NAMALWA (cell line): ENCODE results near the gene IRX5.

ENCODE experiments used
- DNase-seq: peaks from one replicate; pipeline ENCODE4 v3.0.0-alpha.2; 2015; ENCODE audit warnings: low spot score

Gene IRX5

GRCh38 chr16:54930005-54930868 lies at the start of gene IRX5:
Gene IRX5, plus strand, starts transcription at chr16:54930865. Its CDS starts 334 bp downstream, at chr16:54931199.
- DNase-seq, result peak; percentile 67

GRCh38 chr16:54882556-54882955 lies 48.1 kb upstream of the IRX5 start:
- no peak for DNase-seq

DNA sequence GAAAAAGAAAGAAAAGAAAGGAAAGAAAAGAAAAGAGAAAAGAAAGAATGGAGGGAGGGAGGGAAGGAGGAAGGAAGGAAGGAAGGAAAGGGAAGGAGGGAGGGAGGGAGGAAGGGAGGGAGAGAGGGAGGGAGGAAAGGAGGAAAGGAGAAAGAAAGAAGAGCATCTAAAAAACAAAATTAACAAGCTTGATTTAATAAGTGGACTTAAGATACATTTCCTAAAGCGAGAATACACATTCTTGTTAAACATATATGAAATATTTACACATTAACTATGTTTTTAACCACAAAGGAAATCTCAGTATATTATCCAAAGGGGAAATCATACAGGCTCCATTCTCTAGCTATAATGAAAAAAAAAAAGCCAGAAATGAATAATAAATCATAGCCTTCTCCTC lies 47.3 kb upstream of the IRX5 start:
- DNase-seq, result no peak

DNA sequence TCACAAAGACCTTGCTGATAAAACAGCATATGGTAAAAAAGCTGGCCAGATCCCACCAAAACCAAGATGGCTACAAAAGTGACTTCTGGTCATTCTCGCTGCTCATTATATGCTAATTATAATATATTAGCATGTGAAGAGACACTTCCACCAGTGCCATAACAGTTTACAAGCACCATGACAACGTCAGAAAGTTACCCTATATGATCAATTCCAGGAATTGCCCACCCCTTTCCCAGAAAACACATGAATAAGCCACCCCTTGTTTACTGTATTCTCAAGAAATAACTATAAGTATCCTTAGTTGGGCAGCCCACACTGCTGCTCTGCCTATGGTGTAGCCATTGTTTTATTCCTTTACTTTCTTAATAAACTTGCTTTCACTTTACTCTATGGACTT lies 44.6 kb upstream of the IRX5 start:
- no peak for DNase-seq

DNA sequence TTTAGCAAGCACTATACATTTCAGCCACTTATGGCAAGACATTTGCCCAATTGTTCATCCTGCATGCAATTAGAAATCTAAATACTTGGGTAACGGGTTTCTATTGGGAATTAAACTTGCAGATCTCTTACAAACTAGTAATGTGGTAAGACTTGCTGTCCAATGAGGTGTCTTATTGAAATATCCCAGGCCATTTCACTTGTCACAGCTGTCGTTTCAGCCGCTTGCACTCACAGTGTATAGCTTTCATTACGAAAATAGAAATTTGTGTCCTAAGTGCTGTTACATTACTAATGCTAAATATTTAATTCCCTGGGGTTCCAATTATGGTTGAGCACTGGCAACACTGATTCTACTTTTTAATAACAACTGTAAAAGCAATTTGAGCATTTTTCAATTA lies 40.3 kb upstream of the IRX5 start:
- no peak for DNase-seq

DNA sequence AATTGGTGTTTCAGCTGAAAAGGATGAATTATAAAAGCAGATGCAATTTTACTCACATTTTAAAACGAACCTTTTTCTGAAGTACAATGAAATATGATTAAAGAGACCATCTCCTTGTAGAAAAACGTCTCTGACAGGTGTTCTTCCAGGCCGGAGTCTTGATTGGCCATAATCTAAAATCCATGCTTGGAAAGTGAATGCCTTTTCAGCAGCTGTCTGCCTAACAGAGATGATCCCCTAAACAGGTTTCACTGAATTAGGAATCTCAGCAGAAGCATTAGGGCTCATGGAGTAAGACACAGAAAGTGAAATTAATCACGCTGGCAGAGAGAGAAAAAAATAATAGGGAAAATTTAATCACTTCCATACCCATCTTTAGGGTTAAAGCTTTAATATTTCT lies 39.3 kb upstream of the IRX5 start:
- no peak for DNase-seq

- DNase-seq, result no peak
Observed at GRCh38 chr16:54892981-54893380, 37.7 kb upstream of the IRX5 start.

- peak; percentile 54 for DNase-seq
Observed at GRCh38 chr16:54897930-54898329, 32.7 kb upstream of the IRX5 start.

- no peak for DNase-seq
Observed at GRCh38 chr16:54901606-54902005, 29.1 kb upstream of the IRX5 start.

DNA sequence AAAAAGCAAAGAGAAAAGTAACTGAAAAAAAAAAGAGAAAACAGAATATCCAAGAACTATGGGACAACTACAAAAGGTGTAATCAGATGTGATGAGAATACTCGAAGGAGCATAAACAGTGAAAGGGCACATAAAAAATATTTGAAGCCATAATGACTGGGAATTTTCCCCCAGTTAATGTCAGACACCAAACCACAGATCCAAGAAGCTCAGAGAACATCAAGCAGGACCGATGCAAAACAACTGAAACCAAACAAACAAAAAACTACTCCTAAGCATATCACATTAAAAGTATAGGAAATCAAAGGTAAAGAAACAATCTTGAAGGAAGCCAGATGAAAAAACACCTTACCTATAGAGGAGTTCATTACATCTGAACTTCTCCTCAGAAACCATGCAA lies 27.6 kb upstream of the IRX5 start:
- DNase-seq, result no peak

DNA sequence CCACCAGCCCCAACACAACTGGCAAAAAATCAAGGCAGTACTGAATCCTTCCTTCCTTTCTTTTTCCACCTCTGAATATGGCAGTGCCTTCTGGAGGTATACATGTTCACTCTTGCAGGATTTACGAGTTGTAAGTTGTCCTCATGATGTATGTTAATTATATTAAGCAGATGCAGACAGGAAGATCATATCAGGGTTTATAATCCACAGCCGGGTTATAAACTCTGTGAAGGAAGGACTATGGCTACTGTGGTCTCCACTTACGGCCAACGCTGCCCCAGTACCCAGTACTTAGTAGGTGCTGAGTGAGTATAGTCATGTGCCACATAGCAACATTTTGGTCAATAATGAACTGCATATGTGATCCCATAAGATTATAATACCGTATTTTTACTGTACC lies 19.6 kb upstream of the IRX5 start:
- no peak for DNase-seq

GRCh38 chr16:54912720-54913119 lies 17.9 kb upstream of the IRX5 start:
- DNase-seq, result no peak

DNA sequence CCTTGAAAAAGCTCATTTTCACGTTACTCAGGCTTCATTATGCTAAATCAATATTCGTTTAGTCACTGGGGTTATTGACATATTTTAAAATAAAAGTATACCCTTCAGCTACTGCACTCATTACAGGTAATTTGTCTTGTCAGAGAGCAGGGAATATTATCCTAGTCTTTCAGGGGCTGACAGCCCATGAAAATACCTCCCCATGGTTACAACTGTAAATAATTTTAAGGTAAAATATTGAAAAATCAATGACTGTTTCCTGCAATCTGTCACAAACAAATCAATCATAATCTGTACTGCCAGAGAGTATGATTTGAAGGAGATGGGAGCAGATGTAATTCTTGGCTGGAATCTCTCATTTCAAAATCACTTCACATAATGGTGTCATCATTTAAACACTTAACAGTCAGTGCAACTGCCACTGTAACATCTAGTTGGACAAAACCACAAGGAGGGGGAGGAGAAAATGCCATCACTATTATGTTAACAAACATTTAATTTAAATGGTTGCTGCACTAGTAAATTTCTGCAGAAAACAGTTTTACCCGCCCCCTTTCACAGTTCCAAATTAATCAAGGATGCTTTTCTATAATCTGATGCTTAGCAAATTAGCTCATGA lies 9.3 kb upstream of the IRX5 start:
- DNase-seq, result no peak

DNA sequence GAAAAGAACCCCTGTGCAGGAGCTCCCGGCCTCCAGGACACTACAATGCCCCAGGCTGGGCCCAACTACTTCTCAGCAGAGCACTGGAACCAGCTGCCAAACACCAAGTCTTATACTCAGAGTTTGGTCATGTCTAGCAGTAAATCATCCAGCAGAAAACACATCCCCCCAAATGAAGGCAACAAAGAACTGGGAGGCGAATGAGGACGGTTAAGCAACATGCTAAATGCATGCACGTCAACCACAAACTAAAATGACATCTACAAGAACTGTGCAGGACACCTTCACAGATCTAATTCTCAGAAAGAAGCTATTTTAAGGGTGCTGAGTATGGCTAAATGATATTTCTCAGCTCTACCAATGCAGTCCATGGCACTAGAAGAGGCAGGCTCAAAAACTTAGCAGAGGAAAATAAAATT lies 7.6 kb upstream of the IRX5 start:
- no peak for DNase-seq

- no peak for DNase-seq
Observed at GRCh38 chr16:54923988-54924387, 6.7 kb upstream of the IRX5 start.

DNA sequence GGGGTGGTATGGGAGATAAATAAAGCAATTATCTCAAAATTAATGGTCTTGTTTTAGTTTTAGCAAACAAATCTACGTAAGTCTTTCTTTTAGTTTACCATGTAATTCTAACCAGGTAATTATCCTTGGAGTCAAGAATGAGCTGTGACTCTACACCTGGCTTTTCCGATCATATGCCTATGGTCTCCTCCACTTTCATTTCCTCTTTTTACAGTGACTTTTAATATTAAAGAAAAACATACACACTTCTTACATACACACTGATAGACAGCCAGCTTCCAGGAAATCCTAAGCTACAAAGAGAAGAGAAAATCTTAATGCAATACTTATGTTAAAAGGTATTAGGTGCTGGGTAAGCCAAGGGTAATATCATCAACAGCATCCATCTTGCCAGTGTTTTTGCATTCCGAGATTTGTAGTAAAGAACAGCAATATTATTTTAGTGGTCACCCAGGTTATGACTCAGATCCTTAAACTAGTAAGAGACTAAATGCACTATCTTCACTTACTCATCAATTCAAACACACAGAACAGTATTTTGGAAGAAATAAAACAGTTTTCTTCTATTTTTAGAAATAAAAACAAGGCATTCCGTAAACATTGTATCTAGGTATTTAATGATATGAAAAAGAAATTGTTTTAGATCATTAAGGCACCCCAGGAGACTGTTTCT lies 4.4 kb upstream of the IRX5 start:
- DNase-seq, result peak; percentile 63

DNA sequence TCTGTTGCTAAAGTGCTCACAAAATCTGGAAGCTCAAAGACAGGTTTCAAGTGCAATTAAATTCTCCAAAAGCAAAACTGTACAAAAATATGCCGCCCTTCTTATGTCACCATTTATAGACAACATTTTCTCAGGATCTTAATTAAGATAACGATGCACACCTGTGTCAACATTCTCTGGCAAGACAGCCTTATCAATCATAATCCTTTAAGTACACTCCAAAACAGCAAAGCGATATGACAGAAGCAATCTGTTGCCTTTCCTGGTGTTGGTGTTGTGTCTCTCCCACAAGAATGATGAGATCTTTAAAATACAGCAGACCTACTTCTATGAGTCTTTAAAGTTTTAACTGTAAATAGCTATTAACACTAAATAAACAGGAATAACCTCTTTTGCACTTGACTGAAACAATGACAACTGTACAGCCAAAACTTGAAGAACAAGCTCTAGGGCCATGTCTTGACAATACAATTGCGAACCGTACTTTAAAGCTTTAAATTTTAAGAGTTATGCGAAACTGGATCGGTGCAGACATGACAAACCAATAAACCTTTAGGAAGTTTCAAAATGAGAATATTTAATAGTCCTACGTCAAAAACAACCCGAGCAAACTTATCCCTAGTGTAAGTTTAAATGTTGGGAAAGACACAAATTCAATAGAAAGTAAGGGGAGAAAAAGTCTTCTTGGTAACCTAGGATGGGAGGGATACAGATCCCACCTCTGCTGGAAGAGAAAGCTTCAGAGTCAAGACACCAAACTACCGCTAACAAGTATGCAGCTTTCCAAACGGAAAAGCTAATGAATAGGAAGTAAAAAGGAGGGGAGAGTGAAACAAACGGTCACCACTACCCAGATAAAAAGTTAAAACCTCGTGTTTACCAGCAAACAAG lies 3.3 kb upstream of the IRX5 start:
- peak; percentile 32 for DNase-seq

- DNase-seq, result peak; percentile 69
Observed at GRCh38 chr16:54928016-54928356, 2.7 kb upstream of the IRX5 start.

DNA sequence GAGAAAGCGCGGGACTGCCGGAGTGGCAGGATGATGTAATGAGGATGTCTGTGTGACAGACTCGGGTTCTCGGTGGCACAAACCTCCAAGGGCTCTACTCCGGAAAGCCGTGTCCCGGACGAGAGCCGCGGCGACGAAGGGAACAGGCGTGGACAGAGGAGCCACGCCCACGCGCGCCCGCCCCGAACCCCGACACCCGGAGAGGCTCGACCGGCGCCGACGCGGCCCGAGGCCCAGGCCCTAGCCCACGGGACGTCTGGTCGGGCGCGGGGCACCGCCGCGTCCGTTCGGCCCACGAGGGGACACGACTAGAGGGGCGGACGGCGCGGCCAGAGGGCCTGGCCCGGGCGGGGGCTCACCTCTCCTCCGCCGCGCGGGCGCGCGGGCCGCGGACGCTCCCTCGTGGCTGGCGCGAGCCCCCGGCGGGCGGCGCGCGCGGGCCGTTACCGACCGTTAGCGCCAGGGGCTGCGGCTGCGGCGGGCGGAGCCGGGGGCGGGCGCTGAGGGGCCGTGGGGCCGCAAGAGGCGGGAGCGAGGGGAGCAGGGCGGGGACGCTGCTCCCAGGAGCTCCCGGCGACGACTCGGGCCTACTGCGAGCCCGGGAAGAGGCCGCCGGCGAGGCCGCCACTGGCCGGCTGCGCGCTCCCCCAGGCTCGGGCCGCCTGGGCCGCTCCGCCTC lies 2.1 kb upstream of the IRX5 start:
- DNase-seq, result peak; percentile 84

DNA sequence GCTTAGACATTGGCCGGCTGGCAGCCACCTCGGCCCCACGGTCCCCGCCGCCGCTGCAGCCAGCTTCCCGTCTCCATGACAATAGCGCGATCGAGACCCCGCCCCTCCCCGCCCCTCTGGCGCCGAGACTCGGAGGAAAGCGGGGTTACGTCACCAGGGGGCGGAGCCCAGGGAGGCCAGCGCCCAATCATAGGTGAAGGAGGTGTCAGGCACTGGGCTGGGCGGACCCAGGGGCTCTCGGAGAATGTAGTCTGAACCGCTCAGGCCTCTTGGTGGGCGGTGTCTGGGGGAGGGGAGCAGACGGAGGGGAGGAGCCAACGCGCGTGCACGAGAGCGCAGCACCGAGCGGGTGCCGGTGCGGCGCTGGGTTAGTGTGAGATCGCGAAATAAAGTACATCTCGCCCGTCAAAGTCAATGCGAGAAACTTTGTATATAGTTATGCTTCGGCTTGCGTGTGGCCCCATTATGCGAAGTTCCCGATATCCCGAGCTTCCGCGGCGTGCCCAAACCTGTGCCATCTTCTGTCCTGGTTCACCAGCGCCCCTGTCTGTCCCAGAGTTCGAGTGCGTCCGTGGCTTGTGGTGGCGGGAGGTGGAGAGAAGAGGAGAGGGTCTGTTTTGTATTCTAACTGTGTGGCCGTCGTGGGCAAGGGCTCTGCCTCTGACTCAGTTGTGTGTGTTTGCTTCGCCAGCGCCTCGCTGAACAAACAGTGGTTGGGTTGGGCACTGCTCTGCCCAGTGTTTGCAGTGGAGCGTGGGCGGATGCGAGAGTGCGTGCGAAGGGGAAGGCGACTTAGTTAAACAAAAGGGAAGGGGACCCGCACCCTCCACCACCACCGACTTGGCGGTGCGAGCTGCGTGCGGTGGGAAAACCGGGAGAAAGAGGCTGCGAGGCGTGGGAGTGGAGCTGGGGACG lies 1.3 kb upstream of the IRX5 start:
- DNase-seq, result peak; percentile 99

GRCh38 chr16:54930869-54931119 lies 129 bp downstream of the IRX5 start:
- DNase-seq, result no peak
